AG04450 (cell line): ENCODE data around the gene CCNG1. TPM values are rescaled to one million over a fixed set of nuclear protein-coding genes. Genes with fewer than 3 reads are reported as not detected.
"Not testable (repeated sequence)": the region's sequence is repeated elsewhere in the genome, so short reads cannot be mapped to it uniquely, and the experiment has no call there.

ENCODE experiments used
- CTCF ChIA-PET: fragments of 300-600, 350-600 bp; formaldehyde crosslinking; extraction: SDS; loops from one replicate; lab custom pipeline; 2022; ENCODE audit warnings: antibody characterized with exemption, inconsistent platforms; lab: Charles Lee
- POLR2A ChIA-PET: fragments of 350-600 bp; formaldehyde crosslinking; extraction: SDS; loops from one replicate; lab custom pipeline; 2021; ENCODE audit warnings: antibody characterized with exemption, inconsistent platforms; lab: Yijun Ruan, JAX
- DNase-seq: peaks from one replicate; pipeline ENCODE4 v3.0.0-alpha.2; 2011; ENCODE audit warnings: low read depth, low spot score
- H3K27ac ChIP-seq: one replicate; pipeline ENCODE4 v1.5.1; 2012; ENCODE audit warnings: low read depth, low read length, control low read depth
- H3K27me3 ChIP-seq: one replicate; pipeline ENCODE4 v1.6.0; 2012; ENCODE audit warnings: low read length; ENCODE audit not compliant: control insufficient read depth, insufficient read depth
- H3K4me3 ChIP-seq: 2 replicates; pipeline ENCODE4 v1.5.1; 2011; ENCODE audit warnings: mild to moderate bottlenecking, low read depth, low read length, control low read depth
- H3K9me3 ChIP-seq: 2 replicates; pipeline ENCODE4 v1.5.1; 2012; ENCODE audit warnings: low read length; ENCODE audit not compliant: control insufficient read depth, insufficient read depth
- polyA minus RNA-seq: library from RNA; depleted of rRNA, polyadenylated mRNA; stranded (reverse); fragments of >200 nt; gene quantifications from 2 replicates; pipeline ENCODE4 v1.2.3, GENCODE V29; 2011; rRNA and poly(A)+ RNA removed
- polyA plus RNA-seq: library from polyadenylated mRNA; depleted of rRNA; stranded (reverse); fragments of >200 nt; gene quantifications from 2 replicates; pipeline ENCODE4 v1.2.3, GENCODE V29; 2011; rRNA removed
- TF ChIP-seq, protein P1 (sequence below): IDR thresholded peaks from 2 replicates; pipeline ENCODE4 v1.5.1; 2011; ENCODE audit warnings: low read depth, low read length, control low read depth, inconsistent platforms

CCNG1 gene, protein sequence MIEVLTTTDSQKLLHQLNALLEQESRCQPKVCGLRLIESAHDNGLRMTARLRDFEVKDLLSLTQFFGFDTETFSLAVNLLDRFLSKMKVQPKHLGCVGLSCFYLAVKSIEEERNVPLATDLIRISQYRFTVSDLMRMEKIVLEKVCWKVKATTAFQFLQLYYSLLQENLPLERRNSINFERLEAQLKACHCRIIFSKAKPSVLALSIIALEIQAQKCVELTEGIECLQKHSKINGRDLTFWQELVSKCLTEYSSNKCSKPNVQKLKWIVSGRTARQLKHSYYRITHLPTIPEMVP
- polyA plus RNA-seq, result 236 and 325 TPM in 2 replicates
- 156 and 253 TPM in 2 replicates for polyA minus RNA-seq

- TF ChIP-seq, protein P1, sequence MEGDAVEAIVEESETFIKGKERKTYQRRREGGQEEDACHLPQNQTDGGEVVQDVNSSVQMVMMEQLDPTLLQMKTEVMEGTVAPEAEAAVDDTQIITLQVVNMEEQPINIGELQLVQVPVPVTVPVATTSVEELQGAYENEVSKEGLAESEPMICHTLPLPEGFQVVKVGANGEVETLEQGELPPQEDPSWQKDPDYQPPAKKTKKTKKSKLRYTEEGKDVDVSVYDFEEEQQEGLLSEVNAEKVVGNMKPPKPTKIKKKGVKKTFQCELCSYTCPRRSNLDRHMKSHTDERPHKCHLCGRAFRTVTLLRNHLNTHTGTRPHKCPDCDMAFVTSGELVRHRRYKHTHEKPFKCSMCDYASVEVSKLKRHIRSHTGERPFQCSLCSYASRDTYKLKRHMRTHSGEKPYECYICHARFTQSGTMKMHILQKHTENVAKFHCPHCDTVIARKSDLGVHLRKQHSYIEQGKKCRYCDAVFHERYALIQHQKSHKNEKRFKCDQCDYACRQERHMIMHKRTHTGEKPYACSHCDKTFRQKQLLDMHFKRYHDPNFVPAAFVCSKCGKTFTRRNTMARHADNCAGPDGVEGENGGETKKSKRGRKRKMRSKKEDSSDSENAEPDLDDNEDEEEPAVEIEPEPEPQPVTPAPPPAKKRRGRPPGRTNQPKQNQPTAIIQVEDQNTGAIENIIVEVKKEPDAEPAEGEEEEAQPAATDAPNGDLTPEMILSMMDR, result no peak
- no peaks in the 10 kb centered on the region for H3K27me3 ChIP-seq
- peak; percentile 90 for DNase-seq
- ChIA-PET POLR2A (interaction anchor here (0.9 to 1.5 kb wide), 5 partner anchors 10 to 222 kb away, joined by 4 to 20 read pairs (median 7); partner anchors contain the start of genes HMMR, MAT2B and NUDCD2), CTCF (interaction anchor here (0.6 kb wide), 1 partner anchor 24 kb away, joined by 3 read pairs; no protein-coding TSS in a partner anchor)
- H3K4me3 ChIP-seq, result peak within 1 kb of the TSS; percentile 95
- peak within 1 kb of the TSS; percentile 81 for H3K27ac ChIP-seq
- peaks cover 2% of the 10 kb centered on the region; the same call in 1 of the 2 replicates for H3K9me3 ChIP-seq
These were observed at the start of gene CCNG1 for GRCh38 chr5:163437309-163438182. Gene CCNG1 (plus strand): TSS chr5:163437595. CDS start chr5:163439257, 1,662 bp downstream.

DNA sequence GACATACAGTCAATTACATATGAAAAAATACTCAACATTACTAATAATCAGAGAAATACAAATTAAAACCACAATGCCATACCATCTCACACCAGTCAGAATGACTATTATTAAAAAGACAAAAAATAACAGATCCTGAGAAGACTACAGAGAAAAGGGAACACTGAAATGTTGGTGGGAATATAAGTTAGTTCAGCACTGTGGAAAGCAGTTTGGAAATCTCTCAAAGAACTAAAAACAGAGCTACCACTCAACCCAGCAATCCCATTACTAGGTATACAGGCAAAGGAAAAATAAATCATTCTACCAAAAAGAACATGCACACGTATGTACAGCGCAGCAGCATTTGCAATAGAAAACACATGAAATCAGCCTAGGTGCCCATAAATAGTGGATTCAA, 41.6 kb upstream of the CCNG1 start:
- H3K9me3 ChIP-seq, result no peaks in the 10 kb centered on the region
- POLR2A ChIA-PET, result no interaction called here
- TF ChIP-seq, protein P1, result no peak
- no peak overlapping the region for H3K4me3 ChIP-seq
- no peaks in the 10 kb centered on the region for H3K27me3 ChIP-seq
- CTCF ChIA-PET, result interaction anchor here (0.9 to 2.8 kb wide), 2 partner anchors 10 to 12 kb away, joined by 3 to 20 read pairs; no protein-coding TSS in a partner anchor
- no peak overlapping the region for H3K27ac ChIP-seq
- DNase-seq, result no peak

- H3K27me3 ChIP-seq, DNase-seq, H3K27ac ChIP-seq, H3K9me3 ChIP-seq, POLR2A ChIA-PET, H3K4me3 ChIP-seq: not testable (repeated sequence)
- CTCF ChIA-PET, result interaction anchor here (2.8 kb wide), 1 partner anchor 11 kb away, joined by 20 read pairs; no protein-coding TSS in a partner anchor
These were observed 40.5 kb upstream of the CCNG1 start for GRCh38 chr5:163396818-163397340.

DNA sequence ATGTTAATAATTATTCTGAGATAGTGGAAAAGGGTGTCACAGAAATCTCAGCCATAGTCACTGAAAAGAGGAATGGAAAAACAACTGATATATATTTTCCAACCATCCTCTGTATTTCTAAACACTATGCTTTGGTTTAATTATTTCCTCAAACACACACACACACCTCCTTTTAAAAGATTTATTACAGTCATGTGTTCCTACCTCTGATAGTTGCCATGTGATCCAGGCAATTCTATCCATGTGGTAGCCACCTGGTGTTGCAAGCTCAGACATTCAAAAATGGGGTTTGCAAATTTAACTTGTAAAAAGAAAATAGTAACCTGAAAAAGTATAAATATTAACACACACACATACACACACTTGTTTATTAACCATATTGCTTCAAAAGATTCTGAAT, 40.0 kb upstream of the CCNG1 start:
- Histone ChIP-seq H3K9me3 (no peaks in the 10 kb centered on the region), H3K4me3 (no peak overlapping the region), H3K27me3 (no peaks in the 10 kb centered on the region), H3K27ac (no peak overlapping the region)
- TF ChIP-seq, protein P1, result no peak
- ChIA-PET CTCF (interaction anchor here (2.8 kb wide), 1 partner anchor 11 kb away, joined by 20 read pairs; no protein-coding TSS in a partner anchor), POLR2A (no interaction called here)
- DNase-seq, result no peak

DNA sequence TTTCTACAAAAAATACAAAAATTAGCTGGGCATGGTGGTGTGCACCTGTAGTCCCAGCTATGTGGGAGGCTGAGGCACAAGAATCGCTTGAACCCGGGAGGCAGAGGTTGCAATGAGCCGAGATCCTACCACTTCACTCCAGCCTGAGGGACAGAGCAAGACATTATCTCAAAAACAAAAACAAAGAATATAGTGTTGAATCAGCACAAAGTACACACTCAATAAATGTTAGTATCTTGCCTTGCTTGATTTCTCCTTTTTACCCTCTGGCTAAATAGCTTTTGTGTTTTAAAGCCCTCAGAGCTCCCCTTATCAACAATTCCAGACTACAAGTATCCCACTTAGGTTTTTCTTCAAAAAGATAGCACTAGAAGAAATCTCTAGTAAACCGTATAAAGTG, 37.5 kb upstream of the CCNG1 start:
- CTCF ChIA-PET, result interaction anchor here (1.8 kb wide), 1 partner anchor 9 kb away, joined by 13 read pairs; no protein-coding TSS in a partner anchor
- Histone ChIP-seq H3K4me3 (no peak overlapping the region), H3K27ac (no peak overlapping the region), H3K9me3 (no peaks in the 10 kb centered on the region), H3K27me3 (no peaks in the 10 kb centered on the region)
- POLR2A ChIA-PET, result no interaction called here
- DNase-seq, result no peak
- TF ChIP-seq, protein P1, result no peak
